SK-N-SH (cell line): Measurements from ENCODE around the gene CENPF. TPM values are rescaled to one million over a fixed set of nuclear protein-coding genes. Genes with fewer than 3 reads are reported as not detected.

Experiments
- CTCF ChIA-PET: fragments of 300-600, 350-600 bp; formaldehyde crosslinking; extraction: SDS; loops from one replicate; lab custom pipeline; 2021; lab: Yijun Ruan, JAX
- POLR2A ChIA-PET: fragments of 350-600 bp; sonication (Branson Sonifier 250); formaldehyde crosslinking; extraction: SDS; loops from one replicate; lab custom pipeline; 2020; ENCODE audit warnings: antibody characterized with exemption, inconsistent platforms; lab: Yijun Ruan, JAX
- DNase-seq: peaks from one replicate; pipeline ENCODE4 v3.0.0; 2012
- H2AFZ ChIP-seq: fragments of 200-600 bp; sonication (generic); 2 replicates; pipeline ENCODE4 v1.8.1; 2016; ENCODE audit warnings: antibody characterized with exemption, mild to moderate bottlenecking, low read depth
- H3F3A ChIP-seq: fragments of 200-600 bp; sonication (generic); replicated peaks from 2 replicates; pipeline ENCODE3; 2016; ENCODE audit warnings: antibody characterized with exemption, mild to moderate bottlenecking; ENCODE audit not compliant: insufficient read depth
- H3K27ac ChIP-seq, 2 experiments: fragments of 200-500 bp in 1 of 2; fragments of 200-600 bp in 1 of 2; sonication (Bioruptor generic) in 1 of 2; sonication (generic), shearing (Covaris generic) in 1 of 2; 2 replicates each; pipeline versions ENCODE4 v1.5.1 to v1.6.1; 2014 to 2016; ENCODE audit warnings: low read depth in 2 of 2, inconsistent platforms in 1 of 2, low read length in 1 of 2, mild to moderate bottlenecking in 1 of 2, mixed read lengths in 1 of 2
- H3K27me3 ChIP-seq: fragments of 200-600 bp; sonication (generic), shearing (Covaris generic); 2 replicates; pipeline ENCODE4 v1.6.1; 2016; ENCODE audit warnings: mixed run types; ENCODE audit not compliant: insufficient read depth
- H3K36me3 ChIP-seq, 2 experiments: fragments of 200-500 bp in 1 of 2; fragments of 200-600 bp in 1 of 2; sonication (Bioruptor generic) in 1 of 2; sonication (generic) in 1 of 2; replicated peaks in 1 of 2; 2 replicates each; pipeline versions ENCODE3 to v1.5.1; 2014 to 2016; ENCODE audit warnings: low read length in 1 of 2, mild to moderate bottlenecking in 1 of 2; ENCODE audit not compliant: insufficient read depth in 2 of 2, control insufficient read depth in 1 of 2
- H3K4me1 ChIP-seq, 2 experiments: fragments of 200-500 bp in 1 of 2; fragments of 200-600 bp in 1 of 2; sonication (Bioruptor generic) in 1 of 2; sonication (generic), shearing (Covaris generic) in 1 of 2; 2 replicates each; pipeline versions ENCODE4 v1.5.1 to v1.6.1; 2014 to 2016; ENCODE audit warnings: low read depth in 1 of 2, low read length in 1 of 2, mixed run types in 1 of 2; ENCODE audit not compliant: insufficient read depth in 2 of 2, control insufficient read depth in 1 of 2
- H3K4me2 ChIP-seq: fragments of 200-600 bp; sonication (generic), shearing (Covaris generic); 2 replicates; pipeline ENCODE4 v1.6.1; 2017; ENCODE audit warnings: mixed run types
- H3K4me3 ChIP-seq, 2 experiments: fragments of 200-500 bp in 1 of 2; fragments of 200-600 bp in 1 of 2; sonication (Bioruptor generic) in 1 of 2; sonication (generic), shearing (Covaris generic) in 1 of 2; 2 replicates each; pipeline versions ENCODE4 v1.5.1 to v1.8.1; 2014 to 2016; ENCODE audit warnings: low read depth in 2 of 2, inconsistent platforms in 1 of 2, low read length in 1 of 2, mild to moderate bottlenecking in 1 of 2, mixed read lengths in 1 of 2, moderate library complexity in 1 of 2
- H3K79me2 ChIP-seq: fragments of 200-600 bp; sonication (generic); 2 replicates; pipeline ENCODE4 v1.8.1; 2017; ENCODE audit warnings: mild to moderate bottlenecking; ENCODE audit not compliant: insufficient read depth
- H3K9ac ChIP-seq: fragments of 200-600 bp; sonication (generic); 2 replicates; pipeline ENCODE4 v1.6.1; 2017; ENCODE audit warnings: mixed run types
- H3K9me2 ChIP-seq: fragments of 200-600 bp; sonication (generic); 2 replicates; pipeline ENCODE4 v1.6.1; 2017; ENCODE audit warnings: mixed run types
- H3K9me3 ChIP-seq: fragments of 200-600 bp; sonication (generic); 2 replicates; pipeline ENCODE4 v1.6.1; 2017; ENCODE audit warnings: mixed run types, mild to moderate bottlenecking, moderate library complexity
- H4K20me1 ChIP-seq: fragments of 200-600 bp; sonication (generic); 2 replicates; pipeline ENCODE4 v1.6.1; 2017; ENCODE audit warnings: mild to moderate bottlenecking, mixed run types; ENCODE audit not compliant: insufficient read depth
- EP300 ChIP-seq, 2 experiments: IDR thresholded peaks; 2 replicates each; pipeline versions ENCODE4 v1.4.0 to v1.6.1; 2012; ENCODE audit warnings: borderline replicate concordance in 1 of 2, low read depth in 1 of 2, low read length in 1 of 2
- EZH2phosphoT487 ChIP-seq: fragments of 200-600 bp; sonication (generic); IDR thresholded peaks from 2 replicates; pipeline ENCODE4 v1.6.1; 2017; ENCODE audit warnings: low read depth, mixed run types, mild to moderate bottlenecking, antibody characterized with exemption, moderate library complexity, borderline replicate concordance
- FOSL2 ChIP-seq: IDR thresholded peaks from 2 replicates; pipeline ENCODE4 v1.4.0; 2012; ENCODE audit warnings: low read depth, mild to moderate bottlenecking, moderate library complexity, borderline replicate concordance
- GABPA ChIP-seq: IDR thresholded peaks from 2 replicates; pipeline ENCODE4 v1.4.0; 2012; ENCODE audit warnings: low read depth, mild to moderate bottlenecking
- GATA2 ChIP-seq: sonication (generic); formaldehyde crosslinking; IDR thresholded peaks from 2 replicates; pipeline ENCODE4 v1.5.0; 2020; ENCODE audit warnings: mild to moderate bottlenecking, missing genetic modification reagents
- MAX ChIP-seq: IDR thresholded peaks from 2 replicates; pipeline ENCODE4 v1.4.0; 2012; ENCODE audit warnings: low read depth
- MXI1 ChIP-seq: IDR thresholded peaks from 2 replicates; pipeline ENCODE4 v1.6.1; 2012; ENCODE audit warnings: mild to moderate bottlenecking, low read depth, low read length, improper control_type of control experiment
- NFIC ChIP-seq: IDR thresholded peaks from 2 replicates; pipeline ENCODE4 v1.4.0; 2012; ENCODE audit warnings: borderline replicate concordance
- PBX3 ChIP-seq: IDR thresholded peaks from 2 replicates; pipeline ENCODE4; 2012
- POLR2AphosphoS5 ChIP-seq: IDR thresholded peaks from 2 replicates; pipeline ENCODE4 v1.6.1; 2012; ENCODE audit warnings: low read depth, low read length
- RCOR1 ChIP-seq: fragments of 150-350 bp; IDR thresholded peaks from 2 replicates; pipeline ENCODE4 v1.6.1; 2017; ENCODE audit warnings: antibody characterized with exemption, low read length
- RFX5 ChIP-seq: IDR thresholded peaks from 2 replicates; pipeline ENCODE4 v1.6.1; 2012; ENCODE audit warnings: mild to moderate bottlenecking, improper control_type of control experiment, low read length
- RXRA ChIP-seq: IDR thresholded peaks from 2 replicates; pipeline ENCODE4 v1.4.0; 2012; ENCODE audit warnings: low read depth, mild to moderate bottlenecking, borderline replicate concordance
- SMC3 ChIP-seq: IDR thresholded peaks from 2 replicates; pipeline ENCODE4 v1.6.1; 2012; ENCODE audit warnings: low read depth, low read length, improper control_type of control experiment
- TCF12 ChIP-seq: IDR thresholded peaks from 2 replicates; pipeline ENCODE4 v1.4.0; 2012
- YY1 ChIP-seq: IDR thresholded peaks from 2 replicates; pipeline ENCODE4 v1.4.0; 2012; ENCODE audit warnings: low read depth, mild to moderate bottlenecking
- ZBTB33 ChIP-seq: IDR thresholded peaks from 2 replicates; pipeline ENCODE4 v1.4.0; 2012; ENCODE audit warnings: low read depth, borderline replicate concordance
- WGBS: methylation state at CpG from one replicate; pipeline ENCODE4 v1.1.6; 2017; ENCODE audit warnings: low lambda C conversion rate; 5-methylcytosine and 5-hydroxymethylcytosine counted together
- polyA plus RNA-seq, 3 experiments: library from polyadenylated mRNA; depleted of rRNA; stranded (reverse); fragments of >200 nt; gene quantifications; 2 replicates each; pipeline ENCODE4 v1.2.3, GENCODE V29; 2012
- TF ChIP-seq, protein P1 (sequence below): fragments of 150-350 bp; IDR thresholded peaks from 2 replicates; pipeline ENCODE4 v1.6.1; 2017; ENCODE audit warnings: antibody characterized with exemption, low read length, low read depth, borderline replicate concordance
- TF ChIP-seq, protein P2 (sequence below): fragments of 150-350 bp; IDR thresholded peaks from 2 replicates; pipeline ENCODE4 v1.6.1; 2016; ENCODE audit warnings: mild to moderate bottlenecking, low read depth, low read length

CENPF gene
- polyA plus RNA-seq, 1 of the 3 experiments (the other 2 are of a cell fraction) = 14.5 TPM

- no peak overlapping the region for H3K4me3 ChIP-seq
- peaks cover 18% of the 10 kb centered on the region for H3F3A ChIP-seq
- H3K9me3 ChIP-seq = no peaks in the 10 kb centered on the region
- no peak for DNase-seq
- peaks cover 8% of the 10 kb centered on the region; the same call in 1 of the 2 replicates for H4K20me1 ChIP-seq
- peak overlapping the region; percentile 32 to 51; a peak in 2 of 4 replicates for H3K27ac ChIP-seq
- no peak overlapping the region for H3K9ac ChIP-seq
- H3K27me3 ChIP-seq = no peaks in the 10 kb centered on the region
- peaks cover 0 to 8% of the 10 kb centered on the region in 2 experiments; a peak in 2 of 4 replicates for H3K4me1 ChIP-seq
- peaks cover 32 to 45% of the 10 kb centered on the region in 2 experiments for H3K36me3 ChIP-seq
- no peak for TF ChIP-seq RFX5
- TF ChIP-seq NFIC = 0 out of 2 replicates have a peak, but pooled peaks have one; percentile 23
- TF ChIP-seq PBX3 = 0 out of 2 replicates have a peak, but pooled peaks have one; percentile 20
- TF ChIP-seq FOSL2 = peak; percentile 5; the same call in 1 of the 2 replicates
- TF ChIP-seq POLR2AphosphoS5 = no peak
- peak; percentile 45; the same call in 1 of the 2 replicates for TF ChIP-seq TCF12
- no peak for TF ChIP-seq RXRA
- TF ChIP-seq SMC3 = no peak
- 68% methylated on average over 3 of the region's 3 CpGs for WGBS
- H3K4me2 ChIP-seq = no peak overlapping the region
- ChIA-PET POLR2A (no interaction called here), CTCF (no interaction called here)
- H3K79me2 ChIP-seq = peaks cover 74% of the 10 kb centered on the region
- no peak overlapping the region for H2AFZ ChIP-seq
- H3K9me2 ChIP-seq = no peaks in the 10 kb centered on the region
Observed at GRCh38 chr1:214615871-214616270, 12.9 kb downstream of the CENPF start.

GRCh38 chr1:214617246-214617645 lies 14.3 kb downstream of the CENPF start:
- 98% methylated on average over 4 of the region's 4 CpGs for WGBS
- Histone ChIP-seq H3K9ac (no peak overlapping the region), H3K4me3 (no peak overlapping the region), H3K4me2 (no peak overlapping the region), H3K27me3 (no peaks in the 10 kb centered on the region), H3K36me3 (peaks cover 45 to 56% of the 10 kb centered on the region in 2 experiments), H3F3A (peaks cover 18% of the 10 kb centered on the region), H2AFZ (no peak overlapping the region), H3K79me2 (peaks cover 66% of the 10 kb centered on the region), H4K20me1 (peaks cover 8% of the 10 kb centered on the region; the same call in 1 of the 2 replicates), H3K9me3 (no peaks in the 10 kb centered on the region), H3K4me1 (peaks cover 0 to 8% of the 10 kb centered on the region in 2 experiments; a peak in 2 of 4 replicates), H3K27ac (no peak overlapping the region), H3K9me2 (no peaks in the 10 kb centered on the region)
- POLR2A ChIA-PET = no interaction called here
- TF ChIP-seq RXRA (no peak), EZH2phosphoT487 (no peak), GATA2 (no peak), GABPA (no peak), FOSL2 (no peak), SMC3 (no peak), RFX5 (no peak), RCOR1 (no peak), YY1 (no peak), MAX (no peak), ZBTB33 (no peak), EP300 (IDR thresholded peaks at IDR 0.05; ENCODE audit: borderline replicate concordance in 1 of 2, low read depth in 1 of 2, low read length in 1 of 2) (no peak), MXI1 (no peak)
- TF ChIP-seq, protein P1, sequence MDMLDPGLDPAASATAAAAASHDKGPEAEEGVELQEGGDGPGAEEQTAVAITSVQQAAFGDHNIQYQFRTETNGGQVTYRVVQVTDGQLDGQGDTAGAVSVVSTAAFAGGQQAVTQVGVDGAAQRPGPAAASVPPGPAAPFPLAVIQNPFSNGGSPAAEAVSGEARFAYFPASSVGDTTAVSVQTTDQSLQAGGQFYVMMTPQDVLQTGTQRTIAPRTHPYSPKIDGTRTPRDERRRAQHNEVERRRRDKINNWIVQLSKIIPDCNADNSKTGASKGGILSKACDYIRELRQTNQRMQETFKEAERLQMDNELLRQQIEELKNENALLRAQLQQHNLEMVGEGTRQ = no peak
- TF ChIP-seq, protein P2, sequence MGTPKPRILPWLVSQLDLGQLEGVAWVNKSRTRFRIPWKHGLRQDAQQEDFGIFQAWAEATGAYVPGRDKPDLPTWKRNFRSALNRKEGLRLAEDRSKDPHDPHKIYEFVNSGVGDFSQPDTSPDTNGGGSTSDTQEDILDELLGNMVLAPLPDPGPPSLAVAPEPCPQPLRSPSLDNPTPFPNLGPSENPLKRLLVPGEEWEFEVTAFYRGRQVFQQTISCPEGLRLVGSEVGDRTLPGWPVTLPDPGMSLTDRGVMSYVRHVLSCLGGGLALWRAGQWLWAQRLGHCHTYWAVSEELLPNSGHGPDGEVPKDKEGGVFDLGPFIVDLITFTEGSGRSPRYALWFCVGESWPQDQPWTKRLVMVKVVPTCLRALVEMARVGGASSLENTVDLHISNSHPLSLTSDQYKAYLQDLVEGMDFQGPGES = no peak
- DNase-seq = no peak
- CTCF ChIA-PET = interaction anchor here (1.0 kb wide), 1 partner anchor 13 kb away, joined by 3 read pairs; no protein-coding TSS in a partner anchor
